Suppressor macrophage (primary cell): Measurements from ENCODE around the gene TAPBPL.
"Not testable (repeated sequence)": the region's sequence is repeated elsewhere in the genome, so short reads cannot be mapped to it uniquely, and the experiment has no call there.

ENCODE experiments used
- DNase-seq, 4 experiments: peaks; one replicate each; pipeline ENCODE4 v3.0.0-alpha.2; 2020 to 2022

Gene TAPBPL

GRCh38 chr12:6490673-6491072 lies 38.8 kb downstream of the TAPBPL start:
- not testable (repeated sequence) for DNase-seq

GRCh38 chr12:6492838-6493496 lies 41.1 kb downstream of the TAPBPL start, which contains the start of gene MRPL51:
Gene MRPL51, minus strand, starts transcription at chr12:6493262. Its CDS starts 126 bp downstream, at chr12:6493136.
- DNase-seq = peak; percentile 97 to 99 (median 98)

GRCh38 chr12:6493497-6494257 lies 41.8 kb downstream of the TAPBPL start, which contains the start of gene NCAPD2:
Gene NCAPD2, plus strand, starts transcription at chr12:6494102. Its CDS starts 997 bp downstream, at chr12:6495099.
- peak; percentile 97 to 98 (median 98) for DNase-seq

GRCh38 chr12:6494258-6494743 lies 42.5 kb downstream of the TAPBPL start:
- DNase-seq = peak in 1 of 4 experiments; percentile 6

GRCh38 chr12:6494968-6495367 lies 43.1 kb downstream of the TAPBPL start:
- no peak for DNase-seq

- DNase-seq = not testable (repeated sequence)
These were observed 45.4 kb downstream of the TAPBPL start for GRCh38 chr12:6497291-6497690.

GRCh38 chr12:6500466-6500865 lies 48.6 kb downstream of the TAPBPL start:
- DNase-seq = no peak

- no peak for DNase-seq
These were observed 55.5 kb downstream of the TAPBPL start for GRCh38 chr12:6507102-6507998.

GRCh38 chr12:6508087-6508486 lies 56.2 kb downstream of the TAPBPL start:
- no peak for DNase-seq
